Measurements from ENCODE around the gene PLEKHG2. TPM values are rescaled to one million over a fixed set of nuclear protein-coding genes. Genes with fewer than 3 reads are reported as not detected.
"Not testable (repeated sequence)": the region's sequence is repeated elsewhere in the genome, so short reads cannot be mapped to it uniquely, and the experiment has no call there.

Gene PLEKHG2, protein sequence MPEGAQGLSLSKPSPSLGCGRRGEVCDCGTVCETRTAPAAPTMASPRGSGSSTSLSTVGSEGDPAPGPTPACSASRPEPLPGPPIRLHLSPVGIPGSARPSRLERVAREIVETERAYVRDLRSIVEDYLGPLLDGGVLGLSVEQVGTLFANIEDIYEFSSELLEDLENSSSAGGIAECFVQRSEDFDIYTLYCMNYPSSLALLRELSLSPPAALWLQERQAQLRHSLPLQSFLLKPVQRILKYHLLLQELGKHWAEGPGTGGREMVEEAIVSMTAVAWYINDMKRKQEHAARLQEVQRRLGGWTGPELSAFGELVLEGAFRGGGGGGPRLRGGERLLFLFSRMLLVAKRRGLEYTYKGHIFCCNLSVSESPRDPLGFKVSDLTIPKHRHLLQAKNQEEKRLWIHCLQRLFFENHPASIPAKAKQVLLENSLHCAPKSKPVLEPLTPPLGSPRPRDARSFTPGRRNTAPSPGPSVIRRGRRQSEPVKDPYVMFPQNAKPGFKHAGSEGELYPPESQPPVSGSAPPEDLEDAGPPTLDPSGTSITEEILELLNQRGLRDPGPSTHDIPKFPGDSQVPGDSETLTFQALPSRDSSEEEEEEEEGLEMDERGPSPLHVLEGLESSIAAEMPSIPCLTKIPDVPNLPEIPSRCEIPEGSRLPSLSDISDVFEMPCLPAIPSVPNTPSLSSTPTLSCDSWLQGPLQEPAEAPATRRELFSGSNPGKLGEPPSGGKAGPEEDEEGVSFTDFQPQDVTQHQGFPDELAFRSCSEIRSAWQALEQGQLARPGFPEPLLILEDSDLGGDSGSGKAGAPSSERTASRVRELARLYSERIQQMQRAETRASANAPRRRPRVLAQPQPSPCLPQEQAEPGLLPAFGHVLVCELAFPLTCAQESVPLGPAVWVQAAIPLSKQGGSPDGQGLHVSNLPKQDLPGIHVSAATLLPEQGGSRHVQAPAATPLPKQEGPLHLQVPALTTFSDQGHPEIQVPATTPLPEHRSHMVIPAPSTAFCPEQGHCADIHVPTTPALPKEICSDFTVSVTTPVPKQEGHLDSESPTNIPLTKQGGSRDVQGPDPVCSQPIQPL (N-terminal part only)
- total RNA-seq (2014; rRNA removed; shearing (Covaris generic)) = 5.3 and 7.1 TPM in 2 replicates

DNA sequence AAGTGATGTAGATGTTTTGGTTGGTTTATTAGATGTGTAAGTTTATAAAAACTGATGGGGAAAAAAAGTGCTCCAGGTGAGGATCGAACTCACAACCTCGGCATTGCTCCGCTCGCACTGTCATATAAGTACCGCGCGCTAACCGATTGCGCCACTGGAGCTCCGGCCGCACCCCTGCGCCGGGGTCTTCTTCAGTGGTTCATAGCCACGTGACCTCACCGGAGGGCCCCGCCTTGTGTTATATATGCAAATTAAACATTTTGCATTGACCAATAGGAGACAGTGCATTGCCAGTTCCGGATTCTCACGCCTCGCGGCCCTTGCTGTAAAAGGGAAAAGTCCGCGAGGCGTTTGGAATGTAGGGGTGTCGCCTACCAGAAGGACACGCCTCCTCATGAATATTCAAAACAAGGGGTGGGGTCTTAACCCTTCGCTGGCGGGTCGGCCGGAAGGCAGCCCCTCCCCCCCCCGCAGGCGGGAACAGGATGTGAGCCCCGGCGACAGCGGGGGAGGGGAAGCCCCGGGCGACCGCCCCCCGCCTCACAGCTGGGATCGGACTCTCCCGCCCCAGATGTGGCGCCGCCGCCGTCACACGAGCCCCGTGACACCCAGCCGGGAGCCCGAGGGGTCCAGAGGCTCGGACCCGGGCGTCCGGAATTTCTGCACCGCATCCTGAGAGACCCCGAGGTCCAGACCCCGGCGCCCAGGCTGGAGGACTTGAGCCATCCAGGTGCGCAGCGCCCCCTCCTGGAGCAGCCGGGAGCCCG is at the start of gene PLEKHG2:
Gene PLEKHG2 (plus strand): TSS at position 570 of the 767 bp plus-strand sequence. CDS start 1,418 bp downstream, outside the sequence.
- DNase-seq (ENCODE audit: low spot score) = peak; percentile 99

DNA sequence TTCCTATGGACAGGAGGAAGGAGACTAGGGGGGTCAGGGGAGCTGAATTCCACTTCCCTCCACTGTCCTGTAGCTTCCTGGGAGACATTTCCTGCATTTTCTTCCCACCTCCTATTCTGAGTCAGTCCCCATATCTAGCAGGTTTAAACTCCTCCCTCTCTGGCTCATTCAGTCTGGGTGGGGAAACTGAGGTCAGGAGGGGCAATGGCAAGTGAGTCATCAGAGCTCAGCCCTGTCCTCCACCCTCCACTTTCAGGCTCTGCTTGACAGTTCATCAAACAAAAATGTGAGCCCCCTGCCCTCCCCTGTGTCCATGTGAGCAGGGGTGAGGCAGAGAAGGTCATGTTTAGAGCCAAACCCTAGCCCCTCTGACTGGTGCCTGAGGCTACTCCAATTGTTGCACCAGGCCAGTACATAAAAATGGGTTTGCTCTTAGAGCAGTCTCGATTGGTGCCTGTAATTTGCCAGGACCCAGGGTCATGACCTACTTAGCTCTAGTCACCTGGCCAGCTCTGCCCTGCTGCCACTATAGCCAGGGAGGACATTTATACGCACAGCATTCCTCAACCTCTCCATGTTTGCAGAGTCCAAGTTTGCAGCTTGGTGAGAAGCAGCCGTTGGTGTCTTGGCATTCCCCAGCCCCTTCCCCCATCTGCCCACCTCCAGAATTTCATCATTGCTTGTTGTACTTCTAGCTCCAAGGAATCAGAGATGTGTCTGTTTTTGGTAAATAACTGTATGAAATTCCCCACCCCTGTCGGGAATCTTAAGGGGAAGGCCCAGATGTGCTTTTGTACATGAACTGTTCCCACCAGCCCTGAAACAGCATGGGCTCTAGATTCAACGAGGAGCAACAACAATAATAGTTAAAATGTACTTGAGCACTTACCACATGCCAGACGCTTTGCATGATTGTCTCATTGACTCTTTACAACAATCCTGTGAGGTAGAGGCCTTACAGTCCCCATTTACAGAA is 49.5 kb upstream of the PLEKHG2 start:
- no peak for DNase-seq (ENCODE audit: low spot score)

DNA sequence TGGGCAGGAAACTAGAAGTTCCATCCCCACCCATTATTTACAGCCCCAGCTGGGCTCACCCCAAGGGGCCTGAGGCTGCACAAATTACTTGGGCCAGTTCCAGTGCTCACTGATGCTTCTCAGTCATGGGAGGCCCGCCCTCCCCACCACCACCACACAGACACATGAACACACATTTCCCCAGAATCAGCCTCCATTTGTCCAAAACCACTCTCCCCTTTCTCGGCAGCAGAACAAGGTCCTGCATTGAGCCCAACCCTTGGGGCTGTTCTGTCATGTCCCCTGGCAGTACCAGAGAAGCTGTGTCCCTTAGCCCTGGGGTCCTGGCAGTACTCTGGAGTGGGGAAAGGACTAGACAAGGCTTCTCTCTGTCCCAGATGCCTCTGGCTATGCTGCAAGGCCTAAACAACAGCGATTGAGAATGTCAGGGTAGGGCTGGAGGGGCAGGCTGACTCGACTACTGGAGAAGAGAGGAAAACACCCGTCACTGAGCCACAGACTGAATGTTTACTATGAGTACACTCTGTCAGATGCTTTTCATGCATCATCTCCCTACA is 48.5 kb upstream of the PLEKHG2 start:
- DNase-seq (ENCODE audit: low spot score) = no peak

DNA sequence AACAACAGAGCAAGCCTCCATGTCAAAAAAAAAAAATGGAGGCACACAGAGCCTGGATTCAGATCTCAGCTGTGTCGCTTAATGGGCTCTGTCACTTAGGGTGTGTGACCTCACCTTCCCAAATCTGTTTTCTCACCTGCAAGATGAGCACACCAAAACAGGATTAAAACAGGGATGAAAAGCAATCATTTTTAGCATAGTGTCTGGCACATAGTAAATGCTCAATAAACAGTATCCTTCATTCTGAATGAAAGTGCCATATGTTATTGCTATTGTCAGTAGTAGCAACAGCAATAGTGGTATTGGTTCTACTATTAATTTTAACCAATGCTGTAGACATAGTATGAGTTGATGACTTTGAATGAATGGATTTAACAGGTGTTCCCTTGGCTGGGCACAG is 46.9 kb upstream of the PLEKHG2 start:
- no peak for DNase-seq (ENCODE audit: low spot score)

DNA sequence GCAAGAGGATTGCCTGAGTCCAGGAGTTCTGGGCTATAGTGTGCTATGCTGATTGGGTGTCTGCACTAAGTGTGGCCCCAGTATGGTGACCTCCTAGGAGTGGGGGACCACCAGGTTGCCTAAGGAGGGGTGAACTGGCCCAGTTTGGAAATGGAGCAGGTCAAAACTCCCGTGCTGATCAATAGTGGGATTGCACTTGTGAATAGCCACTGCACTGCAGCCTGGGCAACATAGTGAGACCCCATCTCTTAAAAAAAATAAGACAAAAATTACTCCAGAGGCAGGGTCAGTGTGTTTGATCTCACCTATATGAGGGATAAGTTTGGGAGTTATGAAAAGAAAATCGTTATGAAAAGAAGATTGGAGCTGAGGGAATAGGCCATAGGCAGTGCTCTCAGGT is 43.3 kb upstream of the PLEKHG2 start:
- DNase-seq (ENCODE audit: low spot score) = no peak

DNA sequence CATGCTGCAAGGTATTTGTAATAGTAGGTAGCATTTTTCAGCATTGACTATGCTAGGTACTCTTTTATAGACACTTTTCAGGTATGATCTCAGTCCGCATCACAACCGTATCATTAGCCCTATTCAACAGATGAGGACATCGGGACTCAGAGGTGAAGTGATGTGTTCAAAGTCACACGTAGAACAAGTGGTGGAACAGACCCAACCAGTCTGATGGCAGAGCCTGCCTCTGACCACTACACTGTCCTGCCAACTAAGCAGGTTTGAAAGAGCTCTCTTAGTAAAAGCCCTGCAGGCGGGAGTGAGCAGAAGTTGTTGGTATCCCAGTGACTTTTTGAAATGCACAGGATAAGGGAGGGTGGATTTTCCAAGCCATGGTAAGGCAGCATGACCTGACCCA is 41.7 kb upstream of the PLEKHG2 start:
- no peak for DNase-seq (ENCODE audit: low spot score)

DNA sequence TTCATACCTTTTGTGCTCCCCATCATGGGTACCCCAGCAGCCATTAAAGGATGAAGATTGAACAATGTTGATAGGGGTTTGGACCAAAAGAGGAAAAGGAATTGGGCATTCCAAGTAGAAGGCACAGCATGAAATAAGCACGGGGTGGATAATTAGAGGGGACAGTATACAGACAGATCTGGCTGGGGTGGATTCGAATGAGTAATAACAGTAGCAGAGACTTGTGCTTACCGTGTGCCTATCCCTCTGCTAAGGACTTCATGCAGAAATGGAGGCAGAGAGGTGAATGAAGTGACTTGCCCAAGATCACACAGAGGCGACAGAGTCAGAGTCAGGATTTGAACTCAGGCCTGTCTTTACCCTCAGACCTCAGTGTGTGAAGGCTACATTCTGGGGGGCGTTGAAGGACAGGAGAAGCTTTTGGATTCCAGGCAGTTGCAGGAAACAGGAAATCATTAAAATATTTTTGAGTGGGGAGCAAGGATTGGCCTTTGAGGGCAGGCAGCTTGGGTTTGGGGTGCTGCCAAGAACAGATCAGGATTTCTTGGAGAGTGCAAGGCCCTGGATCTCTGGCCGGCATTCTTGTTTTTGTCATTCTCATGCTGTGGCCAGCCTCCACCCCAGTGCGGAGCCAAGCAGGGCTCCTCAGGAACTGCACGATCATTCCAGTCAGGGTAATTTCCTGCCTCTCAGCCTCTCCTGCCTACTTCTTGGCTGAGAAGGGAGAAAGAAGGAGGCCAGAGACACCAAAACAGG is 40.2 kb upstream of the PLEKHG2 start:
- DNase-seq (ENCODE audit: low spot score) = peak; percentile 70

DNA sequence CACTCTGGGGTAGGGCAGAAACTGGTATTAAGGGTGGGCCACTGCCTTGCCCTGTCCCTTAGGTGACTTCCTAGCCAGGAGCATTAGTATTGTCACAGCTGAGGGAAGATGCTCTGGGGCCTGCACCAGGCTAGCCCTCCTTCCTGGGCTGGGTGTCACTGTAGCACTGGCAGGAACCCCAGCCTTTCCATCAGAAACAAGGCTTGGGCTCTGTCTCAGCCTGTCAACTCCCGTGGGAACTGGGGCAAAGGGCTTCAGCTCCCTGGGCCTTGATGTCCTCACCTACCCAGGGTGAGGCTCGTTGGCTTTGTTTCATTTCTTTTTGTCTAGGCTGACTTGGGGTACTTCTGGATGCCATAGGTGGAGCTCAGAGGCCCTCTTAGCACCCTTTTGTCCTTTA is 39.5 kb upstream of the PLEKHG2 start:
- DNase-seq (ENCODE audit: low spot score) = no peak

DNA sequence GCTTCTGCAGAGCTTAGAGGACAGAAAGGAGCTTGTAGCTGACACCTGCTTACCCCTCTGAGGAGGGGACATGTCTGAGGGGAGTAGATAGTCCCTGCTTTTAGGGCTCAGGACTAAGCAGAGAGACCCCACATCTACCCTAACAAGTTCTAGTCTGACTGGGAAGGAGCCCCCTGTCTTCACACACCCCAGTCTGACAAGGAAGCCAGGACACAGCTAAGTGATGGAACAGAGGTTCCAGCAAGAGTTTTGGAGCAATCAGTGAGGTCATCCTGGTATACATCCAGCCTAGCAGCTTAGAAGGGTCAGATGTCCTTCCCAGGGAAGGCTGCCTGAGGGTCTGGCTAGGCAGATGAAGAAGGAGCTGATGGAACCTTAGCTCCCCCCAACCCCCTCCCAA is 36.5 kb upstream of the PLEKHG2 start:
- DNase-seq (ENCODE audit: low spot score) = no peak

DNA sequence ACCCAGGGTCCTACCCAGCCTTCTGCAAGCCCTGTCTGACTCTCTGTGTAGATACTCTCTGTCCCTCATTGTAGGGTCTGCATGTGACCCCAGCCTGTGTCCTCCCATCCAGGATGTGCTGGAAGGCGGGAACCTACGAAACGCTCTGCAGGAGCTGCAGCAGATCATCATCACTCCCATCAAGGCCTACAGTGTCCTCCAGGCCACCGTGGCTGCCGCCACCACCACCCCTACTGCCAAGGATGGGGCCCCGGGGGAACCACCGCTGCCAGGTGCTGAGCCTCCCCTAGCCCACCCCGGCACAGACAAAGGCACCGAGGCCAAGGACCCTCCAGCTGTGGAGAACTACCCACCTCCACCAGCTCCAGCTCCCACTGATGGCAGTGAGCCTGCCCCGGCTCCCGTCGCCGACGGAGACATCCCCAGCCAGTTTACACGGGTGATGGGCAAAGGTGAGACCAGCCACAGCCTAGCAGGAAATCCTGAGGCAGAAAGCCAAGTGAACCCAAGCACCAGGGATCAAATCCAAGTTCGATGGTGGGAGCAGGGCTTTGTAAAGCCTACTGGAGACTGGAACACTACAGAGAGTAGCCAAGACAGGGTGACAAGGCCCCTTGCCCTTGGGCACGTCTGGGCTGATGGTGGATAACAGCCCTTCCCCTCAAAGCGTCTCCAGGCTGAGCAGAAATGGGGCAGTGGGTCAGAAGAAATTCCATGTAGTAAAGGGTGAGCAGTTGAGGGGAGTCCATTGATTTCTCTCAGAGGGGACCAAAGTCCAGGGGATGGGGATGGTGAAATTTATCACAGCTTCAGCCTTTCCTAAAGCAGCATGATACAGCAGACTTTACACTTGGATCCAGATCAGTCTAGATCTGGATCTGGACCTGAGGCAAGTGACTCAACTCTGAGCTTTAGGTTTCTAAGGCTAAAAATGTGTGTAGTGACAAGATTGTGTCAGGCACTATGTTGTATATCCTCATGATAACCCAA is 34.8 kb upstream of the PLEKHG2 start:
- DNase-seq (ENCODE audit: low spot score) = no peak

DNA sequence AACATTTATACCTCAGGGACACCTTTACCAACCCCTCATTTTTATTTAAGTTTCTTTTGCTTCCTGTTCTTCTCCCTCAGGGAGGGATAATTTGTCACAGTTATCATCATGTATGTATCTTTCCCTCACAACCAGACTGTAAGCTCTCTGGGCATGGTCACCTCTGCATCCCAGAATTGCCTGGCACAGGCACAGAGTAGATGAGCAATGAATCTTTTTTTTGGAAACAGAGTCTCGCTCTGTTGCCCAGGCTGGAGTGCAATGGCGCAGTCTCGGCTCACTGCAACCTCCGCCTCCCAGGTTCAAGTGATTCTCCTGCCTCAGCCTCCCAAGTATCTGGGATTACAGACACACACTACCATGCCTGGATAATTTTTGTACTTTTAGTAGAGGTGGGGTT is 33.1 kb upstream of the PLEKHG2 start:
- not testable (repeated sequence) for DNase-seq (ENCODE audit: low spot score)

DNA sequence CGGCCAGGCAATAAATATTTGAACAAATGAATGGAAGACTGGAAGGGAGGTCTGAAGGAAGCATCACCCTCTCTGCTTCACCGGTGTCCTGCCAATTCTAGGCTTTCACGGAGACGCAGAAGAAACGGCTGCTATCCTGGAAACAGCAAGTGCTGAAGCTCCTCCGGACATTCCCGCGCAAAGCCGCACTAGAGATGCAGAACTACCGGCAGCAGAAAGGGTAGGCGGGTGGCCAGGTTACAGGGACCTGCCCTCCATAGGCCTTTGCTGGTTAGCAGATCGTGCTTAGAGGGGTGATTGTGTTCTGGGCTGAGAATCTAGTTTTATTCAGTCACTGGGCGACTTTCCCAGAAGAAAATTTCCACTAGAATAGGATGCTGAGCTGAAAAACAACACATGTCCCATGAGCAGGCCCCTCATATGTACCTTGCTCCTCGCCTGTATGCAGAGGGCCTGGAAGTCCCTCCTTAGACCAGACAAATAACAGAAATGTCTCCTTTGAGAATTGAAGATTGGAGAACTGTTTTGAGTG is 32.5 kb upstream of the PLEKHG2 start:
- no peak for DNase-seq (ENCODE audit: low spot score)

DNA sequence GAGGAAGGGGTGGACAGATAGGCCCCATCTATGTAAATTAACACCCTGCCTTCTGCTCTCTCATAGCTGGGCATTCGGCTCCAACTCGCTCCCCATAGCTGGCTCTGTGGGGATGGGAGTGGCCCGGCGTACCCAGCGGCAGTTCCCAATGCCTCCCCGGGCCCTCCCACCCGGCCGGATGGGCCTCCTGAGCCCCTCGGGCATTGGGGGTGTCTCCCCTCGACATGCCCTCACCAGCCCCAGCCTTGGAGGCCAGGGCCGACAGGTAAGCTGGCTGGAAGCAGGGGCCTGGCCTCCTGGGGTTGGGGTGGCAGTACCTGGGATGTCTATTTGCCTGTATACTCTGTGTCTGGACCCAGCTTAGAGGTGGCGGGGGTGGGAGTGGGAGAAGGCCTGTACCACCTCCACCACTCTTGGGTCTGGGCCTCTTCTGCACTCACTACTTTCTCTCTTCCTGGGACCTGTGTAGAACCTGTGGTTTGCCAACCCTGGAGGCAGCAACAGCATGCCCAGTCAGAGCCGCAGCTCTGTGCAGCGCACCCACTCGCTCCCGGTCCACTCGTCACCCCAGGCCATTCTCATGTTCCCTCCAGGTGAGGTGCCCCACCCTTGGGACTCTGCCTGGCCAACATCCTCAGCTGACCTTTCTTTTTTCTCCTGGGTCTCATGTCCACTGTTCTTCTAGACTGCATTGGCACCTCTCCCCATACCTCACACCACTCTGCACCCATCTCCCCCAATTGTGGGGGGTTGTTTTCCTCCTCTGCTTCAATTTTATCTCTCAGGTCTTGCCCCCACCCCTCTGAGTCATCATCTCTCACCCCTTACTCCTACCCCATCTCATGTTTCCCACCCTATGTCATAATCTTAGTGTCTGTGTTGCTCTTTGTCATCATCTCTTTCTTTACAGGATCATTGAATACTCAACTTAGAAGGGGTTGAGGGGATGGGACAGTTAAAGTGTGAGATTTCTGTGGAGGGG is 31.7 kb upstream of the PLEKHG2 start:
- no peak for DNase-seq (ENCODE audit: low spot score)

DNA sequence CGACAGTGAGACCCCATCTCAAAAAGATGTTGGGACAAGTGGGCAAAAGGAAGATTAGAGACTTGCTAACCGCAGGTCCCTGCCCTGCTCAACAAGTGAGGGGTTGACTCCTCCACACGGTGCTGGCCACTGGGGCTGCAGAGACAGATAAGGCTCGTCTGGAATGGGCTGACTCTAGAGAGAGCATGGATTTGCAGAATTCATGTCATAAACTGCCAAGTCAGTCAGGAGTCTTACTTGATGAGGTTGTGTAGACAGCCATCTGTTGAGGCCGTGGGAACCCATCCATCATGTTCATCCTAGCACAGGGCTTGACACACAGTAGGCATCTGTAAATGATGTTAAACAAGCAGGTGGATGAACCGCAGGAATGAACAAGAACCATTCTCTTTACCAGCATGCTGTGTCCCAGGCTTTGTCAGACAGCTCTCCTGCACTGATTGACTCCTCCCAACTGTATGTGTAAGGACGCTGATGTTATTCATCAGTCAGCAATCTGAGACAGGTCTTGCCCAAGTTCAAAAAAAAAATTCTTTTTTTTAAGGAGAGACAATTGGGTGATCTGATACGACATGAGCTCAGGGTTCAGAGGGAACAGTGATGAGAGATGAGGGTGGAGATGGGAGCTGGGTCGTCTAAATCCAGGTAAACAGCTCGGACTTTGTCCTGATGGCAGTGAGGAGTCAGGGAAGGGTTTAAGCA is 30.4 kb upstream of the PLEKHG2 start:
- DNase-seq (ENCODE audit: low spot score) = no peak

DNA sequence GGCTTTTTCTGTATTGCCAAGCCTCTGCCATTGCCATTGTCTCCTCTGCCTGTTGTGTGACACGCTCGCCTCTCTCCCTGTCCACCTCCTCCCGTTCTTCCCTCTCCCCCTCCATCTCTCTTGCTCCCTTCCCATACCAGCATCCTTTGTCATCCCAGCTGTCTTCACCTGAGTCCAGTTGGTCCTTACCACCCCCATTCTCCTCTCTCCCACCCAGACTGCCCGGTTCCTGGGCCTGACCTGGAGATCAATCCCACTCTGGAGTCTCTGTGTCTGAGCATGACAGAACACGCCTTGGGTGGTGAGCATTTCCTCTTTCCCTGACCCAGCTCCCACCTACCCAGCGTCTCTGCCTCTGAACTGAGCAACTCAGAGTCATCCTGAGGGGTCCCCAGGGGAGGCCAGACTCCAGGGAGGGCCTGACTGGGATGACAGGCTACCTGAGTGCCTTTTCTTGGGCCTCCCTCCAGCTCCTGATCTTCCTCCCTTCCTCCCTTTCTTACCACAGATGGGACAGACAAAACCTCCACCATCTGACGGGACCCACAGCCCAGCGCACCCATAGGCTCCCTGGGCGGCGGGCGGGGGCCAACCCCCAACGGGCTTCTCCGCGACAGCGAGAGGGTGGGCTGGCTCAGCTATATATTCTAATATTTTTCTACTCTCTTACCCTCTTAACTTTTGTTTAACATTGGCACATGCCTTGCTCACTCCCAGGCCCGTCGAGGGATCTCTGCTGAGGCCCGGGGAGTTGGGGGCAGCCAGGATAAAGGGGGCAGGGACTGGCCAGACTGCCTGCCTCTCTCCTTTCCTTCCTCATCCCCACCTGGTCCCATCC is 29.3 kb upstream of the PLEKHG2 start:
- no peak for DNase-seq (ENCODE audit: low spot score)

All from H4 (cell line).